Right lung (tissue), 10 donors: ENCODE results near the gene ITGAD. TPM values are rescaled to one million over a fixed set of nuclear protein-coding genes. Genes with fewer than 3 reads are reported as not detected.

Source experiments
- DNase-seq, 2 donors: peaks; one replicate each; pipeline ENCODE4 v3.0.0-alpha.2; 2013
- long read RNA-seq, 8 donors: transcript quantifications; one replicate each; lab custom pipeline, GENCODE V29; 2026
- polyA plus RNA-seq, 5 donors: library from polyadenylated mRNA; unstranded; fragments of 120-200 nt; gene quantifications; one replicate each; pipeline versions ENCODE4 v1.2.1 to v1.2.3, GENCODE V29; 2013; ENCODE audit warnings: inconsistent platforms in 1 of 5, low replicate concordance in 1 of 5; ENCODE audit not compliant: insufficient read length in 5 of 5, insufficient read depth in 1 of 5

Gene ITGAD
- polyA plus RNA-seq = under 1 TPM in 4 of 5 donors, not detected in 1; 0.03 to 0.25 (median 0.04) TPM
- long read RNA-seq, donor 1 = 0 reads
- long read RNA-seq, donor 2 = 0 reads
- long read RNA-seq, donor 3 = 0 reads
- long read RNA-seq, donor 4 = 0 reads
- long read RNA-seq, donor 5 = 0 reads
- long read RNA-seq, donor 6 = 0 reads
- long read RNA-seq, donor 7 = 0 reads
- long read RNA-seq, donor 8 = 0 reads

GRCh38 chr16:31393056-31393455 is at the start of gene ITGAD:
ITGAD (plus strand) TSS chr16:31393335; CDS start chr16:31393361, 26 bp downstream.
- no peak for DNase-seq

DNA sequence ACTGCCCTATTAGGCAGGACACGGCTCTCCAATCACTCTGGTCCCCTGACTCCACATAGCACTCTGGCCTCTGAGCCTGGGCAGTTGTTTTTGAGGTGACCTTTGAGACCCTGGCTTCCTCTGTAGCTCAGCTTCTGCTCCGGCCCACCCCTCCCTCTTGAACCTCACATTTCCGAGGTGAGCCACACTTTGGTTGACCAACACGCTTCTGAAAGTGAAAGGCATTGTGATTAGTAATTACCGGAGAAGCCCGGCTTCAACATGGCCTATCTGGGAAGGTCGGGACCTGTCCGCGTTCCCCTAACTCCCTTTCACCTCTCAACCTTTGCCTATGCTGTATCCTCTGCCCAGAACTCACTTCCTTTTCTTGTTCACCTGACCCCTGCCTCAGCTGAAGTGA is 48.4 kb upstream of the ITGAD start:
- DNase-seq = no peak

GRCh38 chr16:31347445-31347844 is 45.7 kb upstream of the ITGAD start:
- no peak for DNase-seq

DNA sequence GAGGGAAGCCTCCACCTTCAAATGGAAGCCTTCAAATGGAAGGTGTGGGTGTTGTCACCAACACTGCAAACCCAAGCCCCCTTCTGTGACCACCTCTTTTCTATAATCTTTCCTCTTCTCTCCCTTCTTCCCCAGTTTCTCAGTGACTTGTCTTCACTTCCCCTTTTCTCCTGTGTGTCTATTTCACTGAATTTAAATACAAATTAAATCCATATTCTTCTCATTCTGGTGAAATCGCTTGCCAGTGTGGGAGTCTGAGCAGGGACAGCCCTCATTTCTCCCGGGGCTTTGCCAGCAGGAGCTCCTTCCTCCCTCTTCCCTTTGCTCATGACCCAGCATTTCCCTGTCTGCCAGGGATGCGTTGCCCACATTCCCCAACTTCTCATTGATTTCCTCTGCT is 44.6 kb upstream of the ITGAD start:
- DNase-seq = no peak

- DNase-seq = no peak
Measured at GRCh38 chr16:31350275-31351005, 42.7 kb upstream of the ITGAD start.

- no peak for DNase-seq
Measured at GRCh38 chr16:31351246-31351941, 41.7 kb upstream of the ITGAD start.

DNA sequence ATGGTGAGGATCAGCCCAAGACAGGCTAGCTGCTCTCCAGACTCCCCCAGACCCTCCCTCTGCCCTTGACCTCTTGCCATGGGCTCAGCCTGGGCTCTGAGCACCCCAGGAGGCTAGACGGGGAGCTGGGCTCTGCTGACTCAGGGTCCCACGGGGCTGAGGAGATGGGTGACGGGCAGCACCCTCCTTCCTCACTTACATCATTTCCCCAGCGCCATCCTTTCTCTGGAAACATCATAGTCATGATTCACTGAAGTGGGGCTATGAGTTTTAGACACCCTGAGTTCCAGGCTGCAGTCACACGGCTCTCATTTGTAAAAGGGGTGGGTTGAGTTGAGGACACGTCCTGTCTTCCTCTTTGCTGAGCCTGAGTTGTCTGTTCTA is 41.2 kb upstream of the ITGAD start:
- no peak for DNase-seq

DNA sequence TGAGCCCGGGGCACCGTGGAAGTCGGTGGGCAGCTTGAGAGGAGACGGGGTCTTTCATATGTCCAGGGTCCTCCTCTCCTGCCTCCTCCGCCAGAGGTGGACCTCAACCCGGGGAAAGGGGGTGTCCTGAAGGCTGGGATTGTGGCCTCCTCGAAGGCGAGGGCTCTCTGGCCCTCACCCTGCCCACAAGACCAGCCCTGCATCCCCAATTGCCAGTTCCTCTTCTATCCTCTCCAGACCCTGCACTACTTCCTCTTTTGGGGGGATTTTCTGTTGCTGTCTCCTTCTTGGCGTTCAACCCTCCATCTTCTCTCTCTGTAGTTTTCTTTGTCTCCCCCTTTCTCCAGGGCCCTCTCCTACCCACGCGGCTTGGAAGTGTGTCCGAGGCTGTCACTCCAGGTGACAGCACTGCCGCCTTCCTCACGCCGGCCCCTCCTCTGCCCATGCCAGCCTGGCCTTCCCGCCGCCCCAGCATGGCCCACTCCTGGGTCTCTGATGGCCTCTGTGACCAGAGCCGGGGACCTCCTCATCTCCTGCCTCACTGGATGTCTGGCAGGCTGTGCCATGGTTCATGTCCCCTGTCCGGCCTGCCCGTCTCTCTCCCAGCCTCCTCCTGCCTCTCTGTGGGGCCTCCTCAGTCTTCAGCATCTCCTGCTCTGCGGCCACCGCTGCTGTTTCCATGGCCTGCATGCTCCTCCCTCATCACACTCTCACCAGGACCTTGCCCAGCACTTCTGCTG is 40.6 kb upstream of the ITGAD start:
- DNase-seq = no peak

DNA sequence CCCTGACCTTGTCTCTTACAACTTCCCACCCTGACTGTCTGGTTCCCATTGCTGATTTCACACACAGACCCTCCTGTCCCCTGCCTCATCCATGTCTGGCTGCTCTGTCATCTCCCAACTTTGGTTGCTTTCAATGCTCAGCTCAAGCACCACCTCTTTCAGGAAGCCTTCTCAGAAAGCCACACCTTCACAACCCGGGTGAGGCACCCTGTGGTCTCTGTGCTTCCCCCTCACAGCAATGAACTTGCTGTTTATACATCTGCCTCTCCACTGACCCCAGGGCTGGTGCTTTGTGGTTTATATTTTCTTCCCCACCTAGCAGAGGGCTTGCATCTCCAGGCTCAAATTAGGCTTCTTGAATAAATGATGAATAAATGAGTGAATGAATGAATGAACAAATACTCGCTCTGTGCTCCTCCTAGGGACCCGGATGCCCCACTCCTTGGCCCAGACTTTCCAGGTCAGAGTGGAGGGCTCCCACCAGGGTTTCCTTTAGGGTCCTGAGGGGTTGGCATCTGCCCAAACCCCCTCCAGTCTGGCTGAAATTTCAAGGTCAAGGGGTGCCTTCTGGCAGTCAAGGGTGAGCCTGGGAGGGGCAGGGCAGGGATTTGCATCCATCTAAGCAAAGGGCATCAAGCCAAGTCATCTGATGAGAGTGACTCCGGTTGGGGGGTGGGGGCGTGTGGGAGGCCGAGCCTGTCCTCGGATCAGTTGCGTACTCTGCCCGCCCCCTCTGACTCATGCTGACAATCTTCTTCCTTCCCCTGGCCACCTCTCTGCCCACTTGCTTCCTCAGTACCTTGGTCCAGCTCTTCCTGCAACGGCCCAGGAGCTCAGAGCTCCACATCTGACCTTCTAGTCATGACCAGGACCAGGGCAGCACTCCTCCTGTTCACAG is 38.5 kb upstream of the ITGAD start, which contains the start of gene ITGAX:
ITGAX (plus strand) TSS at position 783 of the 898 bp plus-strand sequence; CDS start at position 862, 79 bp downstream.
- no peak for DNase-seq

DNA sequence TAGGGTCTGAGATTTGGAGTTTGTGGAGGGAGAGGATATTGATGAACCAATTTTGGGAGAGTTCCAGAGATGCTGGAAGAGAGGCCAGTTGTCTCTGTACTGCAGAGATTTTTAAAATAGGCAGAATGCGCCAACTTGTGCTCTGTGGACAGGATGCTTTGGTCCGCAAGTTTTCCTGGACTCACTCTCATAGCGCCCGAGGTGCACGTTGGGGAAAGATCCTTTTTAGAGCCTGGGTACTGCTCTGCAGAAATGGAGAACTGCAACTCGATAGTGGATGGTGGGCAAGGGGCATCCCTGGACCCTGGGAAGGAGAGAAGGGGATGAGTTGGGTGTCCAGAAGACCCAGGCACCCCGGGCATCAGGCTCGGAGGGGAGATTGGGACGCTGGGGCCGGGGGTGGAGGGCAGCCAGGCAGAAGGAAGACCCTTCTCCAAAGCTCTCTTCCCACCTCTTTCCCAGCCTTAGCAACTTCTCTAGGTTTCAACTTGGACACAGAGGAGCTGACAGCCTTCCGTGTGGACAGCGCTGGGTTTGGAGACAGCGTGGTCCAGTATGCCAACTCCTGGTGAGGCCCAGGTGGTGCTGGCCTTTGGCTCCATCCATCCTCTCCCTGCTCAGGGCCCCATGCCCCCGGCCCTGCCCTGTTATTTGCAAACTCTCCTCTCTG is 37.6 kb upstream of the ITGAD start:
- DNase-seq = no peak

GRCh38 chr16:31356566-31357323 is 36.4 kb upstream of the ITGAD start:
- no peak for DNase-seq

GRCh38 chr16:31357324-31358109 is 35.6 kb upstream of the ITGAD start:
- DNase-seq = no peak

DNA sequence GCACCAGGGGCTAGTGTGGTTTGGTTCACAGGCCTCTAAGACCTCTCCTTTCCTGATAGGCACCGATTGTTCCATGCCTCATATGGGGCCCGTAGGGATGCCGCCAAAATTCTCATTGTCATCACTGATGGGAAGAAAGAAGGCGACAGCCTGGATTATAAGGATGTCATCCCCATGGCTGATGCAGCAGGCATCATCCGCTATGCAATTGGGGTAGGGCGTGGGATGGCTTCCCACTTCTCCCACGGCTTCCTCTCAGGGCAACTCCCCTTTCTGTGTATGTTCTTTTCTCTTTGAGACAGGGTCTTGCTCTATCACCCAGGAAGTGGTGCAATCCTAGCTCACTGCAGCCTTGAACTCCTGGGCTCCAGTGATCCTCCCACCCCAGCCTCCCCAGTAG is 32.9 kb upstream of the ITGAD start:
- DNase-seq = no peak

- DNase-seq = no peak
Measured at GRCh38 chr16:31361201-31362110, 31.7 kb upstream of the ITGAD start.

DNA sequence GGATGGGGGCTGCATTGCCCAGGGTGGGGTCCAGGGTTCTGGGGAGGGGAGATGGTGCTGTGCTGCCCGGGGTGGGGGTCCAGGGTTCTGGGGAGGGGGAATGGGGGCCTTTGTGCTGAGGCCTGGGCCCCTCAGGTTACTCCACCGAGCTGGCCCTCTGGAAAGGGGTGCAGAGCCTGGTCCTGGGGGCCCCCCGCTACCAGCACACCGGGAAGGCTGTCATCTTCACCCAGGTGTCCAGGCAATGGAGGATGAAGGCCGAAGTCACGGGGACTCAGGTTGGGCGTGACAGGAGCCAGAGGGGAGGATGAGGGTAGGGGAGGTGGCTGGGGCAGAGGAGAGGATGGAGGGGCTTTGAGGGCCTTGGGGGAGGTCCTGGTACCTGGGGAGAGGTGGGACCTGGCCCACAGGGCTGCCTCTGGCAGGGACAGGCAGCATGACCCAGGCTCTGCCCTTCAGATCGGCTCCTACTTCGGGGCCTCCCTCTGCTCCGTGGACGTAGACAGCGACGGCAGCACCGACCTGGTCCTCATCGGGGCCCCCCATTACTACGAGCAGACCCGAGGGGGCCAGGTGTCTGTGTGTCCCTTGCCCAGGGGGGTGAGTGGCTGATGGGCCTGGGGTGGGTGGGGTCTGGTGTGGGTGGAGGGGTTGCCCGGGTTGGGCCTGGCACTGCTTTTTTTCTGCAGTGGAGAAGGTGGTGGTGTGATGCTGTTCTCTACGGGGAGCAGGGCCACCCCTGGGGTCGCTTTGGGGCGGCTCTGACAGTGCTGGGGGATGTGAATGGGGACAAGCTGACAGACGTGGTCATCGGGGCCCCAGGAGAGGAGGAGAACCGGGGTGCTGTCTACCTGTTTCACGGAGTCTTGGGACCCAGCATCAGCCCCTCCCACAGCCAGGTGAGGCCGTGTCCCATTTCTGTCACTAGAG is 30.4 kb upstream of the ITGAD start:
- DNase-seq = no peak

DNA sequence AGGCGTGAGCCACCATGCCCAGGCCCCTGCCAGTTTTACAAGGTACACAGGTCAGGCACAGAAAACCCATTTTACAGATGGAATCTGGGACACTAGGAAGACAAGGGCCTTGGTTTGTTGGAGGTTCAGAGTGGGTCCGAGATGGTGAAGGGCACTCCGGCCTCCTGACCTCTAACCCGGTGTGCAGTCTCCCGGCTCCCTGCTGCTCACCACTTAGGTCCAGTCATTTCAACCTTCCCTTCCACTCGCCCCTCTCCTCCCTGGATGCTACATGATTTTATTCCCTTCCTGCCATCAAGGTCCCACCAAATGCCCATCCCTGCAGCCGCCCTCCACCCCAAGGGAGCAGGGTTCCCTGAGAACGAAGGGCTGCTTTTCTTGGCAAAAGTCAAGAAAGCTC is 29.4 kb upstream of the ITGAD start:
- no peak for DNase-seq

- no peak for DNase-seq
Measured at GRCh38 chr16:31364421-31364820, 28.7 kb upstream of the ITGAD start.
